ENCODE results near the gene PHOSPHO1.

DNA sequence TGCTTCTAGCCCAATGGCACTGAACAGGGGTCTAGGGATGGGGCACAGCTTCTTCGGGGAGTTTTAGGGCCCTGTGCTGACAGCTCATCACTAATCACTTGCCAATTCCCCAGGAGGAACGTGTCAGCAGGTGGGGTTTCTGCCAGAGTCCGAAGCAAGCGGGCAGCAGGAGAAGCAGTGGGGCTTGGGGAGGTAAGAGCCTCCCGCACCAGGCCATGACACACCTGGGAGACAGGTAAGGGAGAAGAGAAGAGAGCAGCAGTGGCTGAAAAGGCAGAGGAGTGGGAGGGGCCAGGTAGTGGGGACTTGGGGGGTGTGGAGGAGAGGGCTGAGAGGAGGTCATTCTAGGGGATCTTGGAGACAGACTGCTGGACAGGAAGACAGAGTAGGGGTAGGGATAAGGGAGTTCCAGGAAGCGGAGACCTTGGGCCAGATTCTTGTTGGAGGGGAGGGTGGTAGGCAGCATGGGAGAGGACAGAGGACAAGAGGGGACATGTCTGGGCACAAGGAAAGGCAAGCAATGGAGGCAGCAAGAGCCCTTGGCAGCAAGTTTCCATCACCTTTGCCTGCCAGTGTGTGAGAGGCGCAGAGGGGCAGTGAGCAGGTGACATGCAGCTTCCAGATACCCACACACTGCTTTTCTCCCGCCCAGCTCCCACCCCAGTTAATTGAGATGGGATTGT is 4.9 kb downstream of the PHOSPHO1 start:
- TF ChIP-seq EZH2phosphoT487 (conservative IDR thresholded peaks at IDR 0.05; ENCODE audit: low read length), result no peak
- TF ChIP-seq, protein P1, sequence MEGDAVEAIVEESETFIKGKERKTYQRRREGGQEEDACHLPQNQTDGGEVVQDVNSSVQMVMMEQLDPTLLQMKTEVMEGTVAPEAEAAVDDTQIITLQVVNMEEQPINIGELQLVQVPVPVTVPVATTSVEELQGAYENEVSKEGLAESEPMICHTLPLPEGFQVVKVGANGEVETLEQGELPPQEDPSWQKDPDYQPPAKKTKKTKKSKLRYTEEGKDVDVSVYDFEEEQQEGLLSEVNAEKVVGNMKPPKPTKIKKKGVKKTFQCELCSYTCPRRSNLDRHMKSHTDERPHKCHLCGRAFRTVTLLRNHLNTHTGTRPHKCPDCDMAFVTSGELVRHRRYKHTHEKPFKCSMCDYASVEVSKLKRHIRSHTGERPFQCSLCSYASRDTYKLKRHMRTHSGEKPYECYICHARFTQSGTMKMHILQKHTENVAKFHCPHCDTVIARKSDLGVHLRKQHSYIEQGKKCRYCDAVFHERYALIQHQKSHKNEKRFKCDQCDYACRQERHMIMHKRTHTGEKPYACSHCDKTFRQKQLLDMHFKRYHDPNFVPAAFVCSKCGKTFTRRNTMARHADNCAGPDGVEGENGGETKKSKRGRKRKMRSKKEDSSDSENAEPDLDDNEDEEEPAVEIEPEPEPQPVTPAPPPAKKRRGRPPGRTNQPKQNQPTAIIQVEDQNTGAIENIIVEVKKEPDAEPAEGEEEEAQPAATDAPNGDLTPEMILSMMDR (IDR thresholded peaks at IDR 0.05; ENCODE audit: insufficient read depth, low read length, poor library complexity, severe bottlenecking), result no peak

Measured in SU-DHL-6 (cell line).